ENCODE results near the gene NR5A2.
A peak's percentile ranks its signal among the peaks of the same experiment; 100 is the strongest.

NR5A2 gene

DNA sequence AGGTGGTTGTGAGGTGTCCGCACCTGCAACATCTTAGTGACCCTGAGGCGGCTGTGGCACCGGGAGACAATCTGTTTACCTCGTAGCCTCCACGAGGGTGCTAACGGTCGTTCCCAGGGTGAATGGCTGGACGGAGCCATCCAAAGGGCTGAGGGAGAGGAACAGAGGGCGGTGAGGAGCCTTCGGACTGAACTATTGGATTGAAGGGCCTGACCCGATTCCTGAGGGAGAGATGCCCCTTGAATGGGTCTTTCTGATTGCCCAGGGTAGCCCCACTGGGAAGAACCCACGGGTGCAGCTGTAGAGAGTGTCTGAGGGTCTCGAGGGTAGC lies 2.3 kb downstream of the NR5A2 start:
- TF ChIP-seq ZFX (IDR thresholded peaks at IDR 0.05; ENCODE audit: borderline replicate concordance): no peak
- TF ChIP-seq, protein P1, sequence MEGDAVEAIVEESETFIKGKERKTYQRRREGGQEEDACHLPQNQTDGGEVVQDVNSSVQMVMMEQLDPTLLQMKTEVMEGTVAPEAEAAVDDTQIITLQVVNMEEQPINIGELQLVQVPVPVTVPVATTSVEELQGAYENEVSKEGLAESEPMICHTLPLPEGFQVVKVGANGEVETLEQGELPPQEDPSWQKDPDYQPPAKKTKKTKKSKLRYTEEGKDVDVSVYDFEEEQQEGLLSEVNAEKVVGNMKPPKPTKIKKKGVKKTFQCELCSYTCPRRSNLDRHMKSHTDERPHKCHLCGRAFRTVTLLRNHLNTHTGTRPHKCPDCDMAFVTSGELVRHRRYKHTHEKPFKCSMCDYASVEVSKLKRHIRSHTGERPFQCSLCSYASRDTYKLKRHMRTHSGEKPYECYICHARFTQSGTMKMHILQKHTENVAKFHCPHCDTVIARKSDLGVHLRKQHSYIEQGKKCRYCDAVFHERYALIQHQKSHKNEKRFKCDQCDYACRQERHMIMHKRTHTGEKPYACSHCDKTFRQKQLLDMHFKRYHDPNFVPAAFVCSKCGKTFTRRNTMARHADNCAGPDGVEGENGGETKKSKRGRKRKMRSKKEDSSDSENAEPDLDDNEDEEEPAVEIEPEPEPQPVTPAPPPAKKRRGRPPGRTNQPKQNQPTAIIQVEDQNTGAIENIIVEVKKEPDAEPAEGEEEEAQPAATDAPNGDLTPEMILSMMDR (IDR thresholded peaks at IDR 0.05): no peak
- H3K27ac ChIP-seq: peak overlapping the region; percentile 79; the same call in 1 of the 2 replicates

DNA sequence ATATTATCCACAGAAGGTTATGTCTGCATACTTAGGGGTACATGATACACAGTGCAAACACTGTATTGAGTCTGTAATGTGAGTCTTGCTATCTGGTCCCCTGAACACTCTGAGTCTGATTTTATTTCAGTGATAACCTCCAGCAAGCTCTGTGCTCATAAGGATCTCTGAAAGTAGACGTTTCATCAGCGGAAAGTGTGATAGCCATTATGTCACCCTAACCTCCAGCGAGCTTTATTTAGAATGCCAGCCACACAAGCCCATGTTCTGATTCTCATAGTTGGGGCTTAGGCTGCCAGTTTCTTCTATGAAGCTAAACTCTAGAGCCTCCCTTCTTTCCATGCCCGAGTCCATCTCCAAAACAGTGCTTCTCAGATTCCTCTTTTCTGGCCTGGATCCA lies 3.3 kb downstream of the NR5A2 start:
- H3K27ac ChIP-seq: no peak overlapping the region
- TF ChIP-seq, protein P1 (IDR thresholded peaks at IDR 0.05): no peak

DNA sequence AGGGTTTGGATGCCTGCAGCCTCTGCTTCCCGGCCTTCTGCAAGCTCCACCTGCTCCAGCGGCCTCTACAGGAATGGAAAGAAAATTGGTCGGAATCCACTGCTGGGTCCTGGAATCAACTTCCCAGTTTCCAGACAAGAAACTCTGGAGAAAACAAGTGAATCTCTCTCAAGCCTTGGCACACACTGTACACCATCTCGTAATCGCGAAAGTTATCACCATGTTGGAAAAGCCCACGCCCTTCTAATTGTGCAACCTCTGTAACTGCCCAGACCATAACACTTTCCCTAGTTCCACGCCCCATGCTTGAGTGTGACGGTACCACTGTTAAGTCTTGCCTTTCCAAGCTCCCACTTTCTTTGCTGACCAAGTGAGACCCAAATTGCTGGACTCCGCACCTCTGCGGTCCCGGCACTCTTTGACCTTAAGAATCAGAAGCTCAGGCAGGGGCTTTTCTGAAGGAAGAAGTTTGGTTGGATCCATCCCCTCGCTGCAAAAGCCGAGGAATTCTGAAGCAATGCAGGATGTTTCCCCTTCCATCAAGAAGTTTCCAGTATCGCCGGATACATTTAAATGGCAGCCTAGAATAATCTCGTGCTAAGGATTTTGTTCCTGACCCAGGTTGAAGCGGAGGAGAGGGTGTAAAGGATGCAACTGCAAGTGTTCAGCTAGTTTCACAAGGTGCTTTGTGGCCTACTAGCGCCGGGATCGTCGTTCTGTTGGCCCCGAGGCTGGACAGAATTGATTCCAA lies 6.2 kb downstream of the NR5A2 start:
- TF ChIP-seq ZFX (IDR thresholded peaks at IDR 0.05; ENCODE audit: borderline replicate concordance): no peak
- no peak overlapping the region for H3K27ac ChIP-seq

DNA sequence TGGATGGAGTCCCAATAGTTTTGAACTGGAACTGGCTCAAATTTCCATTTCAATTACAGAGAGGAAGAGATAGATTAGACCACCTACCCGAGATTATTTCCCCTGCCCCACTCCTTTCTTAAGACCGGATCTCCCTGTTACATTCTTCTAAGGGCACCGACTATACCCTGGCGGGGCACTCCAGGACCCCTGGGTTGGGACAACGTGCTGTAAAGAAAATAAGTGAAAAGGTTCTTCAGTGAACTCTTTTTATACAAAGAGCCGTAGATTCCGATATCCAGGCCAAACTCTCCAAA lies 6.7 kb downstream of the NR5A2 start:
- no peak overlapping the region for H3K27ac ChIP-seq
- TF ChIP-seq ZFX (IDR thresholded peaks at IDR 0.05; ENCODE audit: borderline replicate concordance): no peak
- TF ChIP-seq, protein P1 (IDR thresholded peaks at IDR 0.05): no peak

DNA sequence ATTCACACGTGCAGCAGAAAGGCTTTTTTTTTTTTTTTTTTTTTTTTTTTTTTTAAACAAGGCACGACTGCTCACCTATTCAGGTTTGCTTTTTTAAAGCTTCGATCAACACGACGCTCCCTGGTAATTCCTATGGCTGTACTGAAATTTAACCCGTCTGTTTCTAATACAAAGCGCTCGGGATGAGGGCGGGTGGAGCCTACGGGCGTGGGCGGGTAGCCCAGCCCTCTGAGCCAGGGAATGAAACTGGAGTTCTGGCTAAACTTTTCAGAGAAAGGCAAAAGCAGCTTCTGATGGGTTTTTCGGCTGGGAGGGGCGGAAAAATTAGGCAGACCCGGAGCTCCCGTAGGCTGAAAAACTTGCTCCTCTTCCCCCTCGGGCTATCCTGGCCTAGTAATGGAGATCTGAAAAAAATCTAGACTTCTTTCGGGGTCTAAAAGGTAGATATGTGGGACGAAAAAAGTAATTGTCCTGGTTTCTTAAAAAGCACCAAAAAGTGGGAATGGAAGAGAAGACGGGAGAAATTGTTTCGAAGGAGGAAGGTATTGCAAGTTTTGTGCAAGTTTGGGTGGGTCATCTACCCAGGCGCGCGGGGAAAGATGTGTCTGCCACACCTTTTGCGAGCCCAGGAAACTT lies 7.4 kb downstream of the NR5A2 start:
- no peak for TF ChIP-seq ZFX (IDR thresholded peaks at IDR 0.05; ENCODE audit: borderline replicate concordance)
- TF ChIP-seq, protein P1 (IDR thresholded peaks at IDR 0.05): no peak
- no peak overlapping the region for H3K27ac ChIP-seq

DNA sequence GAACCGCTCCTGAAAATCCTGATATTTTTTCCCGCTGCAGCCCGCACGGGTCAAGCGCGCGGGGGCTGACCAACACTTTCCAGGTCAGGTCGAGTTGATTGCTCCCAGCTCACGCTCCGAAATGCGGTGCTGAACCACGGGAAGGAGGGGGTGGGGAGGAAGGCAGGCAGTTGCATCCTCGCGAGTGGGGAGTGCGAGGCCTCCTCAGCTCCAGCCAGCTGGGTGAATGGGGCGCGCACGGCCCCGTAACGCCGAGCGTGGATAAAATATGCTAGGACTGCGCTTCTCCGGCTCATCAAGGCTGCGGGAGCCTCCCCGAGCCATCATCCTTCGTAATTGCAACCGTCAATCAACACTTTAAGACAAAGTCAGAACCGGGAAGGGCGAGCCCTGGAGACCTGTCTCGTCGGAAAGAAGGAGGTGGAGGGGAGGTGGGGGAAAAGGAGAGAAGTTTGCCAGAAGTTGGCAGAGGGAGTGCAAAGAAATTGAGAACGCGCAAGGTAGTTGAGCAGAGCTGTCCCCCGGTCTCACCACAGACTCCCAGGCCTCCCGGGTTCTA lies 8.0 kb downstream of the NR5A2 start:
- TF ChIP-seq ZFX (IDR thresholded peaks at IDR 0.05; ENCODE audit: borderline replicate concordance): no peak
- TF ChIP-seq, protein P1 (IDR thresholded peaks at IDR 0.05): no peak
- no peak overlapping the region for H3K27ac ChIP-seq

DNA sequence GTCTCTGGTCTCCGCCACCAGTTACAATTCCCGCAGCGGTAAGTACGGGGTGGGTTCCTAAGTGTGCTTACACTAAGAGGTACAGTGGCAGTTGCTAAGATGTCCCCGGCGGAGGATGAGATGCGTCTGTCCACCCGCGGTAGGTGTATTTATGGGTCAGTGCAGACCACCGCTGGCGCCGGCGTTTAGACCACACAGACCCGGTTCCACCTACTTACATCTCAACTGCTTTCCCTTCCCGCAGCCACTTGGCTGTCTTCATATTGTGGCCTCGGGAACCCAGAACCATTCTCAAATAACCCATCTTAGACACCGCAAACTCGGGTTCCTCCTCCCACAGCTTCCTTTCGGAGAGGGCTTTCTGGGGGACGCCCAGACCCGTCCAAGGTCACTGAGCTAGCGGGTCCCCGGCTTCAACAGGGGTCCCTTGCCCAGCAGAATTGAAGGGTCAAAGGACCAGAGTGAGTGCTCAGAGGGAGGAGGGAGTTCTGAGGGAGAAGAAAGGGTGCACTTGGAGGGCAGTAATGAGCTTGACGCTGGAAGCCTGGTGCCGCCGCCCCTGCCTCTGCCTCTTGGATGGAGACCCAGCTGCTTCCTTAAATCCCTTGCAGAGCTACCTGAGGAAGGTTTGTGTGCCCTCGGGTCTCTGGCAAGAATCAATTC lies 8.6 kb downstream of the NR5A2 start:
- TF ChIP-seq, protein P1 (IDR thresholded peaks at IDR 0.05): no peak
- no peak for TF ChIP-seq ZFX (IDR thresholded peaks at IDR 0.05; ENCODE audit: borderline replicate concordance)
- no peak overlapping the region for H3K27ac ChIP-seq

Data from 22Rv1 (cell line).